ENCODE results near the gene HAUS7.
A peak's percentile ranks its signal among the peaks of the same experiment; 100 is the strongest.

Gene HAUS7

GRCh38 chrX:153473126-153473525 is 2.8 kb upstream of the HAUS7 start:
- no peak for TF ChIP-seq POLR2AphosphoS5 (IDR thresholded peaks at IDR 0.05; ENCODE audit: low read depth, low read length)
- no peak for TF ChIP-seq FOXP2 (optimal IDR thresholded peaks at IDR 0.05; ENCODE audit: borderline replicate concordance, extremely low read depth, extremely low read length, insufficient read depth)
- TF ChIP-seq REST (IDR thresholded peaks at IDR 0.05; ENCODE audit: insufficient read depth in 1 of 2, low read depth in 2 of 2, low read length in 2 of 2): no peak
- no peak for TF ChIP-seq TAF1 (IDR thresholded peaks at IDR 0.05; ENCODE audit: borderline replicate concordance, insufficient read depth, low read length)
- no peak for TF ChIP-seq SIN3A (IDR thresholded peaks at IDR 0.05; ENCODE audit: borderline replicate concordance, insufficient read depth, low read length)

- TF ChIP-seq TAF1 (IDR thresholded peaks at IDR 0.05; ENCODE audit: borderline replicate concordance, insufficient read depth, low read length): no peak
Measured at GRCh38 chrX:153471663-153472280, 1.4 kb upstream of the HAUS7 start.

GRCh38 chrX:153469811-153470410 is 465 bp downstream of the HAUS7 start:
- TF ChIP-seq SIN3A (IDR thresholded peaks at IDR 0.05; ENCODE audit: borderline replicate concordance, insufficient read depth, low read length) (peak; percentile 85; the same call in 1 of the 2 replicates), TAF1 (IDR thresholded peaks at IDR 0.05; ENCODE audit: borderline replicate concordance, insufficient read depth, low read length) (no peak), REST (IDR thresholded peaks at IDR 0.05; ENCODE audit: insufficient read depth in 1 of 2, low read depth in 2 of 2, low read length in 2 of 2) (peak in 1 of 2 experiments; percentile 90; a peak in 2 of 4 replicates)

GRCh38 chrX:153468008-153468580 is 2.3 kb downstream of the HAUS7 start:
- TF ChIP-seq POLR2AphosphoS5 (IDR thresholded peaks at IDR 0.05; ENCODE audit: low read depth, low read length) (no peak), SIN3A (IDR thresholded peaks at IDR 0.05; ENCODE audit: borderline replicate concordance, insufficient read depth, low read length) (no peak), FOXP2 (optimal IDR thresholded peaks at IDR 0.05; ENCODE audit: borderline replicate concordance, extremely low read depth, extremely low read length, insufficient read depth) (no peak), TAF1 (IDR thresholded peaks at IDR 0.05; ENCODE audit: borderline replicate concordance, insufficient read depth, low read length) (no peak), REST (IDR thresholded peaks at IDR 0.05; ENCODE audit: insufficient read depth in 1 of 2, low read depth in 2 of 2, low read length in 2 of 2) (no peak)

GRCh38 chrX:153465691-153466380 is 4.5 kb downstream of the HAUS7 start:
- TF ChIP-seq REST (IDR thresholded peaks at IDR 0.05; ENCODE audit: insufficient read depth in 1 of 2, low read depth in 2 of 2, low read length in 2 of 2) (no peak), SIN3A (IDR thresholded peaks at IDR 0.05; ENCODE audit: borderline replicate concordance, insufficient read depth, low read length) (no peak), POLR2AphosphoS5 (IDR thresholded peaks at IDR 0.05; ENCODE audit: low read depth, low read length) (no peak), FOXP2 (optimal IDR thresholded peaks at IDR 0.05; ENCODE audit: borderline replicate concordance, extremely low read depth, extremely low read length, insufficient read depth) (no peak), TAF1 (IDR thresholded peaks at IDR 0.05; ENCODE audit: borderline replicate concordance, insufficient read depth, low read length) (no peak)
